CD1c-positive myeloid dendritic cell (primary cell): ENCODE data around the gene WWOX.
A peak's percentile ranks its signal among the peaks of the same experiment; 100 is the strongest.

ENCODE experiments used
- DNase-seq: peaks from one replicate; pipeline ENCODE4 v3.0.0-alpha.2; 2016; ENCODE audit errors: extremely low spot score

The WWOX gene

GRCh38 chr16:78843978-78844377, 744.5 kb downstream of the WWOX start:
- DNase-seq, result no peak

- no peak for DNase-seq
Measured at GRCh38 chr16:78844682-78845081, 745.2 kb downstream of the WWOX start.

GRCh38 chr16:78851266-78851665, 751.8 kb downstream of the WWOX start:
- no peak for DNase-seq

GRCh38 chr16:78852081-78852635, 752.7 kb downstream of the WWOX start:
- peak; percentile 15 for DNase-seq

GRCh38 chr16:78862022-78862421, 762.6 kb downstream of the WWOX start:
- DNase-seq, result no peak

GRCh38 chr16:78866521-78866920, 767.1 kb downstream of the WWOX start:
- DNase-seq, result no peak

GRCh38 chr16:78869492-78869891, 770.0 kb downstream of the WWOX start:
- no peak for DNase-seq

GRCh38 chr16:78871241-78871640, 771.8 kb downstream of the WWOX start:
- DNase-seq, result no peak

GRCh38 chr16:78876671-78877070, 777.2 kb downstream of the WWOX start:
- DNase-seq, result no peak

- DNase-seq, result no peak
Measured at GRCh38 chr16:78877114-78877655, 777.7 kb downstream of the WWOX start.

GRCh38 chr16:78878570-78878969, 779.1 kb downstream of the WWOX start:
- no peak for DNase-seq

GRCh38 chr16:78879011-78879410, 779.6 kb downstream of the WWOX start:
- DNase-seq, result peak; percentile 52

- DNase-seq, result no peak
Measured at GRCh38 chr16:78882150-78882549, 782.7 kb downstream of the WWOX start.

- peak; percentile 73 for DNase-seq
Measured at GRCh38 chr16:78882751-78883150, 783.3 kb downstream of the WWOX start.

- DNase-seq, result no peak
Measured at GRCh38 chr16:78884204-78884603, 784.8 kb downstream of the WWOX start.

- DNase-seq, result no peak
Measured at GRCh38 chr16:78889346-78889745, 789.9 kb downstream of the WWOX start.

- DNase-seq, result no peak
Measured at GRCh38 chr16:78890373-78890895, 791.0 kb downstream of the WWOX start.

- DNase-seq, result peak; percentile 91
Measured at GRCh38 chr16:78892951-78893733, 793.7 kb downstream of the WWOX start.

GRCh38 chr16:78894886-78895285, 795.4 kb downstream of the WWOX start:
- no peak for DNase-seq

- no peak for DNase-seq
Measured at GRCh38 chr16:78895681-78896080, 796.2 kb downstream of the WWOX start.

GRCh38 chr16:78896280-78896679, 796.8 kb downstream of the WWOX start:
- no peak for DNase-seq

GRCh38 chr16:78897299-78897698, 797.8 kb downstream of the WWOX start:
- no peak for DNase-seq
